IPS-NIHi11 (cell line): ENCODE data around the gene CD99.
"Not testable (repeated sequence)": the region's sequence is repeated elsewhere in the genome, so short reads cannot be mapped to it uniquely, and the experiment has no call there.

ENCODE experiments used
- DNase-seq: peaks from one replicate; pipeline ENCODE4 v3.0.0; 2012; ENCODE audit warnings: mixed read lengths, low spot score

CD99 gene

GRCh38 chrX:2700405-2701320, 9.6 kb downstream of the CD99 start:
- no peak for DNase-seq

- DNase-seq, result no peak
These were observed 10.5 kb downstream of the CD99 start for GRCh38 chrX:2701600-2701999.

- DNase-seq, result no peak
These were observed 12.9 kb downstream of the CD99 start for GRCh38 chrX:2703991-2704369.

- DNase-seq, result no peak
These were observed 14.1 kb downstream of the CD99 start for GRCh38 chrX:2705046-2705832.

GRCh38 chrX:2707334-2707760, 16.3 kb downstream of the CD99 start:
- peak; percentile 42 for DNase-seq

- no peak for DNase-seq
These were observed 16.9 kb downstream of the CD99 start for GRCh38 chrX:2708021-2708420.

GRCh38 chrX:2708592-2709188, 17.6 kb downstream of the CD99 start:
- no peak for DNase-seq

GRCh38 chrX:2709556-2709955, 18.5 kb downstream of the CD99 start:
- no peak for DNase-seq

GRCh38 chrX:2710041-2710840, 19.1 kb downstream of the CD99 start:
- no peak for DNase-seq

- no peak for DNase-seq
These were observed 20.3 kb downstream of the CD99 start for GRCh38 chrX:2711441-2711840.

GRCh38 chrX:2712428-2712827, 21.3 kb downstream of the CD99 start:
- DNase-seq, result no peak

- no peak for DNase-seq
These were observed 22.1 kb downstream of the CD99 start for GRCh38 chrX:2712890-2713840.

- no peak for DNase-seq
These were observed 23.5 kb downstream of the CD99 start for GRCh38 chrX:2714551-2714950.

- DNase-seq, result no peak
These were observed 24.0 kb downstream of the CD99 start for GRCh38 chrX:2715066-2715600.

GRCh38 chrX:2717312-2717711, 26.2 kb downstream of the CD99 start:
- DNase-seq, result no peak

- DNase-seq, result no peak
These were observed 27.7 kb downstream of the CD99 start for GRCh38 chrX:2718821-2719220.

GRCh38 chrX:2719774-2720447, 28.8 kb downstream of the CD99 start:
- DNase-seq, result no peak

GRCh38 chrX:2723286-2723879, 32.3 kb downstream of the CD99 start:
- DNase-seq, result no peak

- DNase-seq, result not testable (repeated sequence)
These were observed 36.2 kb downstream of the CD99 start for GRCh38 chrX:2727264-2727663.
